Measurements from ENCODE around the gene STRAP. TPM values are rescaled to one million over a fixed set of nuclear protein-coding genes. Genes with fewer than 3 reads are reported as not detected.

The STRAP gene
- total and polyA plus RNA-seq, 8 donors = 36.1 to 52.2 (median 44.9) TPM

- FAIRE-seq (no peak), DNase-seq (no peak), ATAC-seq (no peak)
- Histone ChIP-seq H3K4me3 (no peak overlapping the region), H3K4me1 (peaks cover 0 to 3% (median 0%) of the 10 kb centered on the region in 3 donors), H3K27me3 (no peaks in the 10 kb centered on the region), H3K27ac (no peak overlapping the region), H3K36me3 (no peaks in the 10 kb centered on the region), H3K9me3 (no peaks in the 10 kb centered on the region)
- TF ChIP-seq, protein P1, sequence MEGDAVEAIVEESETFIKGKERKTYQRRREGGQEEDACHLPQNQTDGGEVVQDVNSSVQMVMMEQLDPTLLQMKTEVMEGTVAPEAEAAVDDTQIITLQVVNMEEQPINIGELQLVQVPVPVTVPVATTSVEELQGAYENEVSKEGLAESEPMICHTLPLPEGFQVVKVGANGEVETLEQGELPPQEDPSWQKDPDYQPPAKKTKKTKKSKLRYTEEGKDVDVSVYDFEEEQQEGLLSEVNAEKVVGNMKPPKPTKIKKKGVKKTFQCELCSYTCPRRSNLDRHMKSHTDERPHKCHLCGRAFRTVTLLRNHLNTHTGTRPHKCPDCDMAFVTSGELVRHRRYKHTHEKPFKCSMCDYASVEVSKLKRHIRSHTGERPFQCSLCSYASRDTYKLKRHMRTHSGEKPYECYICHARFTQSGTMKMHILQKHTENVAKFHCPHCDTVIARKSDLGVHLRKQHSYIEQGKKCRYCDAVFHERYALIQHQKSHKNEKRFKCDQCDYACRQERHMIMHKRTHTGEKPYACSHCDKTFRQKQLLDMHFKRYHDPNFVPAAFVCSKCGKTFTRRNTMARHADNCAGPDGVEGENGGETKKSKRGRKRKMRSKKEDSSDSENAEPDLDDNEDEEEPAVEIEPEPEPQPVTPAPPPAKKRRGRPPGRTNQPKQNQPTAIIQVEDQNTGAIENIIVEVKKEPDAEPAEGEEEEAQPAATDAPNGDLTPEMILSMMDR (IDR thresholded peaks at IDR 0.05) = no peak
- WGBS, 2 donors = 96 to 99% methylated on average over 7 of the region's 7 CpGs
- intact Hi-C loops (cut with DNase I) = no loop called here
These were observed 35.9 kb downstream of the STRAP start for GRCh38 chr12:15918066-15918465.

DNA sequence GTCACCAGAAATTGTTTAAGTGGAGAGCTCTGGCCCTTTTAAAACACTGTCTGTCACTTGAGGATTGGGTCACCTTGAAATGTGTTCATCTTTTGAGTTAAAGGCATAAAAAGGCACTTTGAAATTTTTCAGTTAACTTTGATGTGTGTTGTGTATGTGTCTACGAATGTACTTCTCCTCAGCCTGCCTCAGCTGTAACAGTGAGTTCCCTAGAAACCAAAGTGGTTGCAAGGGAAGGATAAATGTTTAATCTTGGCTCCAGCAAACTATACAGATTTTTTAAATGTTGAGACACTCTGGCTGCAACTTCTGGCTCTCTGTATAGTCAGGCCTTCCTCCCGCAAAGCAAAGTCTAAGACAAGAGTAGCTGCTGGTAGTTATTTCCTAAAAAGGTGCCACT is 37.2 kb downstream of the STRAP start:
- H3K27ac ChIP-seq = no peak overlapping the region
- ATAC-seq (no peak), DNase-seq (no peak), FAIRE-seq (no peak)
- H3K9me3 ChIP-seq = no peaks in the 10 kb centered on the region
- 82 to 93% methylated on average over 2 of the region's 2 CpGs for WGBS, 2 donors
- TF ChIP-seq, protein P1 (IDR thresholded peaks at IDR 0.05) = no peak
- no peaks in the 10 kb centered on the region for H3K27me3 ChIP-seq
- H3K36me3 ChIP-seq = no peaks in the 10 kb centered on the region
- H3K4me1 ChIP-seq = no peaks in the 10 kb centered on the region
- H3K4me3 ChIP-seq = no peak overlapping the region
- intact Hi-C loops (cut with DNase I) = no loop called here

- intact Hi-C loops (cut with DNase I) = no loop called here
- Histone ChIP-seq H3K4me3 (no peak overlapping the region), H3K27ac (no peak overlapping the region), H3K36me3 (no peaks in the 10 kb centered on the region), H3K27me3 (no peaks in the 10 kb centered on the region), H3K4me1 (peaks cover 0 to 12% (median 0%) of the 10 kb centered on the region in 3 donors), H3K9me3 (no peaks in the 10 kb centered on the region)
- 87 to 94% methylated on average over 1 of the region's 1 CpG for WGBS, 2 donors
- ATAC-seq (no peak), DNase-seq (no peak), FAIRE-seq (no peak)
- TF ChIP-seq, protein P1 (IDR thresholded peaks at IDR 0.05) = no peak
These were observed 42.8 kb downstream of the STRAP start for GRCh38 chr12:15924956-15925355.

GRCh38 chr12:15928346-15928745 is 46.2 kb downstream of the STRAP start:
- Histone ChIP-seq H3K27ac (no peak overlapping the region), H3K36me3 (no peaks in the 10 kb centered on the region), H3K4me1 (peaks cover 0 to 12% (median 0%) of the 10 kb centered on the region in 3 donors), H3K27me3 (no peaks in the 10 kb centered on the region), H3K9me3 (no peaks in the 10 kb centered on the region), H3K4me3 (no peak overlapping the region)
- intact Hi-C loops (cut with DNase I) = no loop called here
- TF ChIP-seq, protein P1 (IDR thresholded peaks at IDR 0.05) = no peak
- 43 to 44% methylated on average over 2 of the region's 2 CpGs for WGBS, 2 donors
- no peak for FAIRE-seq
- DNase-seq = no peak
- peak; percentile 59 to 73 (median 69) for ATAC-seq

- FAIRE-seq (no peak), DNase-seq (peak in 4 of 6 donors; percentile 18 to 60 (median 20)), ATAC-seq (peak; percentile 80 to 86 (median 82))
- Histone ChIP-seq H3K4me3 (no peak overlapping the region), H3K27ac (no peak overlapping the region), H3K27me3 (no peaks in the 10 kb centered on the region), H3K4me1 (peaks cover 0 to 12% (median 0%) of the 10 kb centered on the region in 3 donors), H3K36me3 (no peaks in the 10 kb centered on the region), H3K9me3 (no peaks in the 10 kb centered on the region)
- TF ChIP-seq, protein P1 (IDR thresholded peaks at IDR 0.05) = no peak
- 29 to 37% methylated on average over 10 of the region's 10 CpGs for WGBS, 2 donors
- intact Hi-C loops (cut with DNase I) = no loop called here
These were observed 46.8 kb downstream of the STRAP start for GRCh38 chr12:15928870-15929571.

Data from pancreas (tissue), 10 donors.